ENCODE data around the gene CACNB2. TPM values are rescaled to one million over a fixed set of nuclear protein-coding genes. Genes with fewer than 3 reads are reported as not detected.

Gene CACNB2
- total RNA-seq, 1 donor from 2014 or later, result 7.6 TPM

DNA sequence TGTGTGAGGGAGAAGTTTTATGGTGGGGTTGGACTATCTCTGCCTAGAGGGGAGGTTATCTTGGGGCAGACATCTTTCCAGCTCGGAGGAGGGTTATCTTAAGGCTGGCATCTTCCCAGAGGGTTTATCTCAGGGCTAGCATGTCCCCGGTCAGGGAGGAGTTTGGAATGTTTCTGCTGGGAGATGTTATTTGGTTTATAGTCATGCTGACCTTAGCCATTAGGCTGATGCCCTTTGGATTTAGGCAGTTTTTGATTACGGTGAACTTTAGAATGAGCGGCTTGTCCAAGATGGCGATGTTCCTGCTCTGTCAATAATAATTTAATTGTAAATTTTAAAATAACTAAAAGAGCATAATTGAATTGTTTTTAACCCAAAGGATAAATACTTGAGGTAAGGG lies 236.4 kb downstream of the CACNB2 start:
- TF ChIP-seq, protein P1, sequence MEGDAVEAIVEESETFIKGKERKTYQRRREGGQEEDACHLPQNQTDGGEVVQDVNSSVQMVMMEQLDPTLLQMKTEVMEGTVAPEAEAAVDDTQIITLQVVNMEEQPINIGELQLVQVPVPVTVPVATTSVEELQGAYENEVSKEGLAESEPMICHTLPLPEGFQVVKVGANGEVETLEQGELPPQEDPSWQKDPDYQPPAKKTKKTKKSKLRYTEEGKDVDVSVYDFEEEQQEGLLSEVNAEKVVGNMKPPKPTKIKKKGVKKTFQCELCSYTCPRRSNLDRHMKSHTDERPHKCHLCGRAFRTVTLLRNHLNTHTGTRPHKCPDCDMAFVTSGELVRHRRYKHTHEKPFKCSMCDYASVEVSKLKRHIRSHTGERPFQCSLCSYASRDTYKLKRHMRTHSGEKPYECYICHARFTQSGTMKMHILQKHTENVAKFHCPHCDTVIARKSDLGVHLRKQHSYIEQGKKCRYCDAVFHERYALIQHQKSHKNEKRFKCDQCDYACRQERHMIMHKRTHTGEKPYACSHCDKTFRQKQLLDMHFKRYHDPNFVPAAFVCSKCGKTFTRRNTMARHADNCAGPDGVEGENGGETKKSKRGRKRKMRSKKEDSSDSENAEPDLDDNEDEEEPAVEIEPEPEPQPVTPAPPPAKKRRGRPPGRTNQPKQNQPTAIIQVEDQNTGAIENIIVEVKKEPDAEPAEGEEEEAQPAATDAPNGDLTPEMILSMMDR (conservative IDR thresholded peaks at IDR 0.05), result no peak
- Mint-ChIP-seq H3K36me3 (no peaks in the 10 kb centered on the region), H3K4me3 (no peak overlapping the region), H3K4me1 (ENCODE audit: unreplicated experiment) (no peaks in the 10 kb centered on the region), H3K27me3 (no peaks in the 10 kb centered on the region), H3K27ac (no peak overlapping the region), H3K9me3 (peaks cover 9% of the 10 kb centered on the region)
- no peak for DNase-seq (ENCODE audit: extremely low spot score, unreplicated experiment)

DNA sequence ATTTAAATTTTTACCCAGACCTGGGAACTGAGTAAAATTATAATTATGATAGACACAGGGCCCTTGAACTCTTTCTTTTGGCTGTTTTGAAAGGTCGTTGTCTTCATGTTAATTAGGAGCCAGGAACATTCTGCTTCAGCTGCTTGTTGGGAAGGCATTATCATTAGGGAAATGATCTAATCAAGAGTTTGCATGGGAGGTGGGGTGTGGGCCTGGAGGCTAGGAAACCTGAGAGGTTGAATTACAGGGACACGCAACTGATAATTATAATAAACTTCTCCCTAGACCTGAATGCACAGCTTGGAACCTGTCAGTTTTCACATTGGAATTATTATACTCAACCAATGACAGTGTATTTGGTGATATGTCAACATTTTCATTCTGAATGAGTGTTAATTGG lies 237.7 kb downstream of the CACNB2 start:
- H3K4me1 Mint-ChIP-seq (ENCODE audit: unreplicated experiment), result no peaks in the 10 kb centered on the region
- no peaks in the 10 kb centered on the region for H3K36me3 Mint-ChIP-seq
- no peaks in the 10 kb centered on the region for H3K27me3 Mint-ChIP-seq
- no peak overlapping the region for H3K27ac Mint-ChIP-seq
- H3K9me3 Mint-ChIP-seq, result peaks cover 9% of the 10 kb centered on the region
- TF ChIP-seq, protein P1 (conservative IDR thresholded peaks at IDR 0.05), result no peak
- H3K4me3 Mint-ChIP-seq, result no peak overlapping the region
- no peak for DNase-seq (ENCODE audit: extremely low spot score, unreplicated experiment)

DNA sequence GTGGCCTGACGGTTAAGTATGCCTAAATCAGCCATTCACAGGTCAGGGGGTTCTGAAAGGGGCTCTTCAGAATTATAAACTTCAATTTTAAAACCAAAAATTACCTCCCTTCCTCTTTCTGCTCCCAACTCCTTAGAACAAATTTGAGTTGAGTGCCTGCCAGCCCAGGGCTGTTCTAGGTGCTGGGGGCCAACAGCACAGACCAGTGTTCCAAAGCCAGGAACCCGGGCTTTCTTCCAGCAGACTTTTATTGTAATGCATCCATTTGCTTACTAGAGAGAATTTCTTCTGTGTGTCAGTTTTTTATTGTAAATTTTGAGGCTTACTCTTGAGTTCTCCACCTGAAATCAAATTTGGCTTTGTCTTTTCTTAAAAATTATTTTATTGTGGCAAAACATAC lies 238.5 kb downstream of the CACNB2 start:
- H3K9me3 Mint-ChIP-seq, result peaks cover 9% of the 10 kb centered on the region
- no peaks in the 10 kb centered on the region for H3K27me3 Mint-ChIP-seq
- no peaks in the 10 kb centered on the region for H3K36me3 Mint-ChIP-seq
- no peak for DNase-seq (ENCODE audit: extremely low spot score, unreplicated experiment)
- no peaks in the 10 kb centered on the region for H3K4me1 Mint-ChIP-seq (ENCODE audit: unreplicated experiment)
- TF ChIP-seq, protein P1 (conservative IDR thresholded peaks at IDR 0.05), result no peak
- no peak overlapping the region for H3K27ac Mint-ChIP-seq
- no peak overlapping the region for H3K4me3 Mint-ChIP-seq

DNA sequence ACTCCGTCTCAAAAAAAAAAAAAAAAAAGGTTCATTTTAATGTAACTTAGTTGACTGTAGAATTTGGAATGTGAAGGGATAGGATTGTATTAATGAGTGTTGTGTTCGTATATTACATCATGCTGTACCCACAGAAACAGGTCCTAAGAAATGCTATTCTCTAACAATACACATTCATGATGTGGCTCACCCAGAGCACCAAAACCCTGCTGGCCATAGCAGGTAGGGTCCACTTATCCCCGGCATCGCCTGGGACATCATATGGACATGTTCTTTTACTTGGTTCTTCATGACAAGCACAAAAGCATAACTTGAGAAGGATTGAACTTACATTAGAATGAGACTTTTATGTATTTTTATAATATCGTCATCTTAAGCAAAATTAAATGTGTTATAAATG lies 241.5 kb downstream of the CACNB2 start:
- DNase-seq (ENCODE audit: extremely low spot score, unreplicated experiment), result no peak
- Mint-ChIP-seq H3K36me3 (no peaks in the 10 kb centered on the region), H3K4me1 (ENCODE audit: unreplicated experiment) (no peaks in the 10 kb centered on the region), H3K27ac (no peak overlapping the region), H3K27me3 (no peaks in the 10 kb centered on the region), H3K9me3 (peaks cover under 1% of the 10 kb centered on the region), H3K4me3 (no peak overlapping the region)
- TF ChIP-seq, protein P1 (conservative IDR thresholded peaks at IDR 0.05), result peak; percentile 42

DNA sequence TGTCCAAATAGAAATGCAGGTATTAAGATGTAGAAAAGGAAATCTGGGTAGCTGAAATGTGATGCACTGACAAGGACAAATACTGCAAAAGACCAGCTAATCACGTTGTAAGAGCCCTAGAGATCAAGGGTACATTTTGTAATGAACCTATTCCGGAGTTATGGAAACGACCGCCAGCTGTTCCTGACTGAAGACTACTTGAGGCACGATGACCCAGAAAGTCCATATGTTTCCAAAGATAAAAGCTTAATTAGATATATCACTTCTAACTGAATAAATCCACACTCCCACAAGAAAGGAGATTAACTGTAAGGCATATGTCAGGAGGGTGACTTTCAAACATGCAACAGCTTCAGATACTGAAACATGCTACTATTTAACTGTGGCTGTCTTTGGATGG lies 257.7 kb downstream of the CACNB2 start:
- no peaks in the 10 kb centered on the region for H3K9me3 Mint-ChIP-seq
- DNase-seq (ENCODE audit: extremely low spot score, unreplicated experiment), result no peak
- no peak overlapping the region for H3K27ac Mint-ChIP-seq
- H3K4me3 Mint-ChIP-seq, result no peak overlapping the region
- H3K4me1 Mint-ChIP-seq (ENCODE audit: unreplicated experiment), result peaks cover 18% of the 10 kb centered on the region
- TF ChIP-seq, protein P1 (conservative IDR thresholded peaks at IDR 0.05), result no peak
- H3K36me3 Mint-ChIP-seq, result no peaks in the 10 kb centered on the region
- peaks cover 17% of the 10 kb centered on the region for H3K27me3 Mint-ChIP-seq

DNA sequence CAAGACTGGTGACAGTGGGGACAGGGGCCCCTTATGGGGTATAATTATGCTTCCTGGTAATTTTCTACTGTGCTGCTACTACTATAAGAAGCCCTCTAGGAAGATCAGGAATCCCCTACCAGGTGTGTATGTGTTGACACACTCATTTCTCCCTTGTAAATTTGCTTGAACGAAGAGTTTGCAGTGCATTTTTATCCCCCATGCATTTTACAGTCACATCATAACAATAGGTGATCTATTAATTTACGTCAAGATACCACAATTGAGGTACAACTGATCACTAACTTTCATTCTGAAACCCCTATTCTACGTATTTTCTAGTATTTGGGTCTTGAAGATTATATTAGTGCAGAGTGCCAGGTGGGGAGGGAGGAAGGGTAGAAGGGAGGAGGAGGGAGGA lies 258.9 kb downstream of the CACNB2 start:
- H3K4me1 Mint-ChIP-seq (ENCODE audit: unreplicated experiment), result peaks cover 18% of the 10 kb centered on the region
- DNase-seq (ENCODE audit: extremely low spot score, unreplicated experiment), result no peak
- H3K9me3 Mint-ChIP-seq, result no peaks in the 10 kb centered on the region
- TF ChIP-seq, protein P1 (conservative IDR thresholded peaks at IDR 0.05), result no peak
- peaks cover 17% of the 10 kb centered on the region for H3K27me3 Mint-ChIP-seq
- no peaks in the 10 kb centered on the region for H3K36me3 Mint-ChIP-seq
- H3K4me3 Mint-ChIP-seq, result no peak overlapping the region
- H3K27ac Mint-ChIP-seq, result no peak overlapping the region
